Activated CD8-positive, alpha-beta memory T cell treated with anti-CD3 and anti-CD28 coated beads for 1 hour (primary cell): ENCODE results near the gene CREB1.

ENCODE experiments used
- DNase-seq, 2 donors: peaks; one replicate each; pipeline ENCODE4 v3.0.0-alpha.2; 2020; ENCODE audit warnings: low read depth in 1 of 2; ENCODE audit errors: extremely low read depth in 1 of 2

The CREB1 gene

DNA sequence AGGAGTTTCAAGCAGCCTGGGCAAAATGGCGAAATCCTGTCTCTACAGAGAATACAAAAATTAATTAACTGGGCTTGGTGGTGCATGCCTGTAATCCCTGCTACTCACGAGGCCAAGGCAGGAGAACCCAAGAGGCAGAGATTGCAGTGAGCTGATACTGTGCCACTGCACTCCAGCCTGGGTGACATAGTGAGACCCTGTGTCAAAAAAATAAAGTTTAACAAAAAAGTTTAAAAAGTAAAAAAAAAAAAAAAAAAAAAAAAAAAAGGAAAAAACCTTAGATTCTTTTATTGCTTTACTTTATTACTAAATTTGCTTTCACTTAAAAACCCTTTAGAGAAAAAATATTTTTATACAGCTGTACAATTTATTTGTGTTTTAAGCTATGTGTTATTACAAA is 10.7 kb downstream of the CREB1 start:
- no peak for DNase-seq

DNA sequence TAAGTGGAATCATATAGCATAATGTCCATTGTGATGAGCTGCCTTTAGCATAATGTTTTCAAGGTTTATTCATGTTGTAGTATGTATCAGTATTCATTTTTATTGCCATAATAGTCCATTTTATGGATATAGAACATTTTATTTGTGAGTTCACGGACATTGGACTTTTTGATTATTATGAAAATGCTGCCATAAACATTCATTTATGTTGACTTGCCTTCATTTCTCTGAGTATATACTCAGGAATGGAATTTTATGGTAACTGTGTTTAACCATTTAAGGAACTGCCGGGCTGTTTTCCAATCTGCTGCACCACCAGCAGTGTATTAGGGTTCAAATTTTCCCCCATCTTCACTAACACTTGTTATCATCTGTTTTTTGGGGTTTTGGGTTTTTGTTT is 12.2 kb downstream of the CREB1 start:
- DNase-seq, result no peak

DNA sequence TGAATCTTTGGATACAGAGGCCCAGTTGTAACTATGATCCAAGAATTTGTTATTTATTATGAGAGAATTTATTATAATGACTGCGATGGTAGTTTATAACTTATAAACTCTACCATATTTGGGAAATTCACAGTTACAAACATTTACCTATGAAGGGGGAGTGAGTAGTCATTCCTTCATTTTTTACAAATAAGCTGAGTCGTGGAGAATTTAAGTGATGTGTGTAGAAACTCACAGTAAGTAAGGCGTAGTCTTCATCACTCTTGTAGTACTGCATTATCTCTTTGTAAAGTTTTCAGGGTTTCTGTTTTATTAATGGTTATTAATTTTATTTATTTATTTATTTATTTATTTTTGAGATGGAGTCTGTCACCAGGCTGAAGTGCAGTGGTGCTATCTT is 13.5 kb downstream of the CREB1 start:
- no peak for DNase-seq

DNA sequence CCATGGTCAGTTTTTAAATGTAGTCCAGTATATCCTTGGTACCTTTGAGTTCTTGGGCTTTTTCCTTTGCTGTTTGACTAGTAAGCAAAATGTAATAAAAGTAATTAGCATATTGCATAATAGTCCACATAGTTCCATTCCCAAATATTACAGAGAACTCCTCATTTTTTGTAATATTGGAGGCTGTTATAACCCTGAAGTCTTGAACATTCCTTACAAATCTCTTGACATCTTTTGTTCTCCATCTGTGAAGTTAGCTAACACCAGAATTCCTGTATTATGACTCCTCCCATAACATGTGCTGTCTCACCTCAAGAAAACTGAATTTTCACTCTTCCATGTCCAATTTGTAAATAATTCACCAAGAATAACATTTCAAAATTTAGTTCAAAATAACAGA is 17.1 kb downstream of the CREB1 start:
- DNase-seq, result no peak

DNA sequence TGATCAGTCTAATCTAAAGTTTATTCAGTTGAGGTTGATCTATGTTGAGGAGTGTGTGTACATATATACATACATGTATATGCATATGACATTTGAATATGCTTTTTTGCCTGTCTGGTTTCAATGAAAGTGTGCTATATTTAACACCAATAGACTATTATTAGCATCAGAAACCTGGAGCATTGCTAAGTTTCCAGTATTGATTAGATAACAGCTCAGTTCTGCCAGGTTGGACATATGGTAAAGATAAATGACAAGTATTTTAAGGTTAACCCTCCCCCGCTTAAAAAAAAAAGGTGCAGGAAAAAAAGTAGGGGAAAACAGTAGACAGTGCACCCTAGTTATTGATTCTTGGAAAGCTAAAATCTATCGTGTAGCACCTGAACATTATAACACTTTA is 19.4 kb downstream of the CREB1 start:
- no peak for DNase-seq

DNA sequence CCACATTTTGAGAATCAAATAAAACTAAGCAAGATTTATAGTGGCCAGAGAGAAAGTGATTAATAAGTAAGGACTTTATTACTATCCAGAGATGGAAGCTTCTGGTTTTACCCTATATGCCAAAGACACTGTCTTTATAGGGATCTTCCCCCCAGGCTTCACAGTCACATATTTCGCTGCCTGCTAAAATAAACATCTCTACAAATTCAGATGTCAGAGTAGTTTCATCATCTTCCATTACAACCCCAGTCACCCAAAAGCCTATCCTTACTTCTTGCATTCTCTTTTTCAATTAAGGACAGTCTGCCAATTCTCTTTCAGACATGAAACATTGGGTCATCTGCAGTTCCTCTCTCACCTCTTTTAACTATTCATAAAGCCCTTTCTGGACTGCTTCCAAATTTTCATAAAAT is 28.3 kb downstream of the CREB1 start:
- DNase-seq, result no peak

DNA sequence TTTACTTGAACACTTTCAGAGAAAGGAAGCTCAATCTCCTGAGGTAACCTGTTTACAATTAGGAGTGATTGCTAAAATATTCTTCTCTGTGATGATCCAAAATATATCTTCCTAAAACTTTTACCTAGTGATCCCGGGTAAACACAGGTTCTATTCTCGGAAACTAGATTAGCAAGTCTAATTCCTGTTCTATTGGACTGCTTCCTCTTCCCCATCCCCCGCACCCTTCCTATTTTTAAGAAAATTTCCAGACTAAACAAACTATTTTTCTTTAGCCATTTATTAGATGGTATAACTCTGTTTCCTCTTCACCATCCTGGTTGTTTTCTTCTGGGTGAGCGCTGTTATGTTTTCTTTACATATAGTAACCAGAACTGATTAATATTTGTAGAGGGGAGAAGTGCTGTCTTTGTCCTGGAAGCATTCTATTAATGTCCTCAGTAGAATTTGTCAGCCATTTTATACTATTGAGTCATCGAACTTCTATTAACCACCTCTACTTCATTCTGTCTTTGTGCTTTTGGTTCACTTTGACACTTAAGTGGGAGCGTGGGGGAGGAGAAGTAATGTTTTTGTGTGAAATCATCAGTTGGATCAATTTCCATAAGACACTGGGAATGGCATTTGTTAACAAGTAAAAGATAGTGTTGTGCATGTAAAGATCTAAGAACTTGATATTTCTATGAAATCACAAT is 31.8 kb downstream of the CREB1 start:
- DNase-seq, result no peak

DNA sequence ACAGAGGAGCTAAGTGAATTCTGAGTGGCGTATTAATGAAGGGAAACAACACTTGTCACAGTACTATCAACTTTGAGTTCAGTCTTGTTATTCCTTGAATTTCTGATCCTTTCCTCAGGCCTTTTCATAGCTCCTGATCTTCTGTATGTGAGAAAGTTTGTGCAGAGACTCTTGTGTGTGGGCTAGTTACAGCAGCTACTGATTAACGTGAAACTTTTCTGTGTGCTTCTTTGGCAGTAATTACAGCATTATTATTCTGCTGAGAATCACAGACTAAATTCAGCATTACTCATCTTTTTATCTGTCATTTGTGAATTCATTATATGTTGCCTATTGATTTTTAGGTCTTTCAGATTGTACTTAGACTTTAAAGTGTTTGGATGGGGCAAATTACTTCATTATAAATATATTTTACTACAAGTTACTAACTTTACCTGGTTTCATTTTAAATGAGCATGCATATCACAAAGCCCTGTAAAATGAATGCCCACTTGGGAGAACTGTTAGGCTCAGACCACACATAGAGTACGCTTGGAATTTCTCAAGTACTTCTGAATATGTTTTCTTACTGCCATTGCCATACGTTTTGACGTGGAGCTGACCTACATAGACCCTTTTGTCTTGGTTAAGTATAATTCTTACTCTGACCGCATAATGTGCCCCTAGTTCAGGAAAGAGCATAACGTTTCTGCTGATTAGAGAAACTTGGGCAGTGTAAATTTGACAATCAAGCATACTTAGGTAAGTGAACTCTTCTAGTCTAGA is 36.2 kb downstream of the CREB1 start:
- DNase-seq, result no peak

DNA sequence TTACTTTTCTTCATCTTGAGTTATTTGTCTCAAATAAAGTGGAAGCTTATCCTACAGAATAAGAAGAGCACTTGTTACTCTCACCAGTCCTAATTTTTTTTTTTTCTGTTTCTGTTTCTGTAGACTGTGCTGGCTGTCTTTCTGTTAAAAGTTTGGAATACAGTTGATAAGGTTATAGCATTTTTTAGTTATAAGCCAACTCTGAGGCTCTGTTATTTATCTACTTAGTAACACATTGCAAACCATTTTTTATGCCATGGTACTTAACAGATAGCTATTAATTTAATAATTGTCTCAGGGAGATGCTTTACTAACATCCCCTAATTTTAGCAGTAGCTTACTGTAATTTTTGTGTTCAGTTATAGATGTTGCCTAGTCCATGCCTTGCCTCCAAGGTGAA is 37.9 kb downstream of the CREB1 start:
- no peak for DNase-seq

DNA sequence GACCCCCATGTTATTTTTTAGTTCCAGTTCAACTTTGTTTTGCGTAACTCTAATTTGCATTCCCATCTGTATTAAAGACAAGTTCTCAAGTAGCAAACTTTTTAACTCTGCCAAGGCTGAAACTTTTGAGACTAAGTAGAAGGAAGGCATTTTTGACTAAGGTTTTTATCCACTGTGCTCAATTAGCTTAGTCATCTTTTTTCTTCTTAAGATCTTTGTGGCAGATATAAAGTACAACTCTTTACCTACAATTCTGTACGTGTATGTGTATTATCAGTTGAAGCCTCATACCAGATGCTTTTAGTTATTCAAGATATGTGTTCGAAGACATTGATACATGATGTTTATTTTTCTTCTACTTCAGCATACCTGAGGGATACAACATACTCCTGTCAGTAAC is 41.6 kb downstream of the CREB1 start:
- no peak for DNase-seq

DNA sequence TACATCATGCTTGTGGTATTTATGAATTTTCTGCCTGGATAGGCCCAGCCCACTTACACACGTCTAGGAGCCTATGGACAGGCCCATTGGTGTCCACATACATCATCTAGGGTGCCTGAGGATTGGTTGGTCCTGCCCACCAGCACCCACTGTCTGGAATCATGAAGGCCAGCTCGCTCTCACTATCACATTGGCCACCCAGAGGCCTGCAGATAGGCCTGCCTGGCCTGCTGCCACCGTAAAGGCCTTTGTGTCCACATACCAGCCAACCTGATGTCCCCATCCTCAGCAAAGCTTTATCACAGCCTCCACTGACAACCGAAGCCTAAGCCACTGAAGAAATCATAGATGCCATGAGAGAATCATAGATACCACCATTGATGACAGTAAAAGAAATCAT is 55.2 kb downstream of the CREB1 start:
- no peak for DNase-seq

DNA sequence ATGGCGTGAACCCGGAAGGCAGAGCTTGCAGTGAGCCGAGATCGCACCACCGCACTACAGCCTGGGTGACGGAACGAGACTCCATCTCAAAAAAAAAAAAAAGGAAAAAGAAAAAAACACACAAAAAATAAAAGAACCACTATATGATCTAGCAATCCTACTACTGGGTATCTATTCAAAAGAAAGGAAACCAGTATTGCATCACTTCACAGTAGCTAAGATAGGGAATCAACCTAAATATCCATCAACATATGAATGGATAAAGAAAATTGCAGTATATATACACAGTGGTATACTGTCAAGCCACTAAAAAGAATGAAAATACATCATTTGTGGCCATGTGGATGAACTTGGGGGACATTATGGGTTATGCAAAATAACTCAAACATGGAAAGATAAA is 57.5 kb downstream of the CREB1 start:
- DNase-seq, result no peak

DNA sequence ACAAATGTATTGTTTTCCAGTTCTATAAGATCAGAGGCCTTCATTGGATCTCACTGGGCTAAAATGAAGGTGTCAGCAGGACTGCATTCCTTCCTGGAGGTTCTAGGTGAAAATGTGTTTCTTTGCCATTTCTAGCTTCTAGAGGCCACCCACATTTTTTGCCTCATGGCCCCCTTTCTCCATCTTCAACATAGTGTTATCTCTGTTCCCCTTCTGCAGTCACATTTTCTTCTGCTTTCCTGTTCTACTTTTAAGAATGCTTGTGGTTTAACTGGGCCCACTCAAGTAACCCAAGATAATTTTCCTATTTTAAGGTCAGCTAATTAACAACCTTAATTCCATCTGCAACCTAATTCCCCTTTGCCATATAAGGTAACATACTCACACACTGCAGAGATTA is 59.4 kb downstream of the CREB1 start:
- no peak for DNase-seq

DNA sequence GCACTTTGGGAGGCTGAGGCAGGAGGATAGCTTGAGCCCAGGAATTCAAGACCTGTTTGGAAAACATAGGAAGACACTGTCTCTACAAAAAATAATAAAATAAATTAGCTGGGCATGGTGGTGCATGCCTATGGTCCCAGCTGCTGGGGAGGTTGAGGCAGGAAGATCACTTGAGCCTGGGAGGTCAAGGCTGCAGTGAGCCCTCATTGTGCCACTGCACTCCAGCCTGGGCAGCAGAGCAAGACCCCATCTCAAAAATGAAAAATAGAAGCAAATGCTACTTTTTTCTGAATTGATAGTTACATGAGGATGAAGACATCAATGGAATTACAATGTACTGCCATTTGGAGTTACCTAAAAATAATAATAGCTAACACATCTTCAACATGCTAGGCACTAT is 63.5 kb downstream of the CREB1 start:
- no peak for DNase-seq

DNA sequence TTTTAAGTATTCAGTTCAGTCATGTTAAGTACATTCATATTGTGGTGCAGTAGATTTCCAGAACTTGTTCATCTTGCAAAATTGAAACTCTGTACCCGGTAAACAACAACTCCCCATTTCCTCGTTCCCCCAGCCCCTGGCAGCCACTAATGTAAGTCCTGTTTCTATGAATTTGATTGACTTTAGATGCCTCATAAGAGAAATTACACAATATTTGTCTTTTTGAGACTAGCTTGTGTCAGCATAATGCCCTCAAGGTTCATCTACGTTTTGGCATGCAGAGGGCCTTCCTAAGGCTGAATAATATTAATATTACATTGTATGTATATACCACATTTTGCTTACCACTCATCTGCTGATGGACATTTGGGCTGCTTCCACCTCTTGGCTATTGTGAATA is 64.5 kb downstream of the CREB1 start:
- DNase-seq, result no peak

DNA sequence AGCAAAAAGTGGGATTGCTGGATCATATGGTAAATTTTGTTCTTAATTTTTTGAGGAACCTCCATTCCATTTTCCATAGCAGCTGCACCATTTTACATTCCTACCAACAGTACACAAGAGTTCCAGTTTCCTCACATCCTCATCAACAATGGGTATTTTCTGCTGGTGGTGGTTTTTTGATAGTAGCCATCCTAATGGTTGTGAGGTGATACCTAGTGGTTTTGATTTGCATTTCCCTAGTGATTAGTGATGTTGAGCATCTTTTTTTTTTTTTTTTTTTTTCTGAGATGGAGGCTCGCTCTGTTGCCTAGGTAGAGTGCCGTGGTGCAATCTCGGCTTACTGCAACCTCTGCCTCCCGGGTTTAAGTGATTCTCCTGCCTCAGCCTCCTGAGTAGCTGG is 65.0 kb downstream of the CREB1 start:
- no peak for DNase-seq

DNA sequence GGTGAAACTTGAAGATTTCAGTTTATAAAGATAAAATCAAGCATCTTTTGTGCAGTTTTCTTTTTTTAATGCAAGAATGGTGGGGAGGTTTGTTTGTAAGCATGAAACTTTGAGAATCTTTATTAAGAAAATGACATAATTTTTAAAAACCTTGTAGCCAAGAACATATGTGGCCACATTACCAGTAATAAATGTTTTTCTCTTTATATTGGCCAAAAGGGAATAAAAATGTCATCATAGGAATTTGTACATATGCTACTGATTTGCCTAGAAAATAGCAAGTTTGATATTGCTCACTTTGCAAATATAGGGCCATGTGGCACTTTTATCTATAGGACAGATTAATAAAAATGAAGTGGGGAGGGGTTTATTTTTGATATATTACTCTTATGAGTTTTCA is 69.9 kb downstream of the CREB1 start:
- DNase-seq, result no peak

DNA sequence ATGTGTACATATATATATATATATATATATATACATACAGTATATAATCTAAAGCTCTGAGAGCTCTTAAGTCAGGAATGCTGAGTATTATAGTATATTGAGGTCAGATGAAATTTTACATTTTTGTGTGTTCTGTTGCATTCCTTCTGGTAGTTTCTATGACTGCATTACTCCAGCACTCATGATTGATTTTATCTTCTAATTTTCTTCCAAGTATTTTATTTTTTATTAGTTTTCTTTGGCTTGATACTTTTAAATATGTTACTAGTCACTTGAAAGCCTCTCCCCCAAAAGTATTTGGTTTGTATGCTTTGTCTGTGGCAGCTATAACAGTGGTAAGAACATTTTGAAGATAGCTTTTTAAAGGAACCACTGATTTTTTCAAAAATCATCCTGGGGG is 70.5 kb downstream of the CREB1 start:
- no peak for DNase-seq

DNA sequence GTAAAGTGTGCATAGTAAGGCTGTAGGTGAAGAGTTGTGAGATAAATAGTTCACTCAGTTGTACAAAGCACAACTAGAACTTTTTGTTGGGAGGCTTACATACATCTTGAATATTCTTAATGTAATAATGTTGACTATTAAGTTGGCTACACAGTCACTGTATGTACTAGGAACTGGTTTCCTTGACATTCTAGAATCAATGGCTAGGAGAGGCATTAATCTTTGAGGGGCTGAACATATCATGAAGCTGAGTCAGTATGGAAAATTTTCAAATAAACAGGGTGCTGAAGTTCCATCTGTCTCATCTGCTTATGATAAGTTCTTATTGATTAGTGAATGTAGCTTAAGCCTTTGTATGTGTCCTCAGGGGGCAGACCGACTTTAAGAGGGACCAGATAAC is 72.0 kb downstream of the CREB1 start:
- no peak for DNase-seq

DNA sequence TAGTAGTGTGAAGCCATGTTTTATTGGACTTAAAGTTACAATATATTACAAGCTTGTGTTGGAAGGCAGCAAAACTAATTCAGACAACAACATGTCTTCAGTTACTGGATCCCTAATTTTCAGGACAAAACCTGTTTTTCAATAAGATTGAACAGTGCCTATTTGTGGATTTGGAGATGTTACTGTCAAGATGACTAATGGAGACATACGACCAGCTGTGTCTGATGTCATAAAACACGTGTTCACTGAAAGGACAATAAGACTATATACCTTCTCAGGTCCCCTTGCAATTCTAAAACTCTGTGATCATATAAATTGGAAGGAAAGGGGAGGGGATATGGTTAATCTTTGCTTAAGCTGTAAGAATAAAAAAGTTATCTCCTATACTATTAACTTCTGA is 73.7 kb downstream of the CREB1 start:
- DNase-seq, result no peak

DNA sequence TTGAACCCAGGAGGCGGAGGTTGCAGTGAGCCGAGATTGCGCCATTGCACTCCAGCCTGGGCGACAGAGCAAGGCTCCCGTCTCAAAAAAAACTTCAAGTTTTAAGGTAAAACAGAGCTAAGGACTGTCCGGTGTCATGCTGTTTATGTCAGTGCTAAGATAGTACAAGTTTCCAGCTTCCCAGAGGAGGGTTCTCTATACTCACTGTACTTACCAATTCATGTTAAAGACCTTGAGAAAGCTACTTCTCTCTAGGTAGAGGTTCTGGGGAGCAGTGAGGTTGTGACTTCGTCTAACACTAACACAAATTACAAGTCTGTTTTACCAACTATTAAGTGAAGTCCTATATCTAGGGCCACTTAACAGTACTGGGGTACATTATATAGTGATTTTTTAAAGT is 76.6 kb downstream of the CREB1 start:
- no peak for DNase-seq

DNA sequence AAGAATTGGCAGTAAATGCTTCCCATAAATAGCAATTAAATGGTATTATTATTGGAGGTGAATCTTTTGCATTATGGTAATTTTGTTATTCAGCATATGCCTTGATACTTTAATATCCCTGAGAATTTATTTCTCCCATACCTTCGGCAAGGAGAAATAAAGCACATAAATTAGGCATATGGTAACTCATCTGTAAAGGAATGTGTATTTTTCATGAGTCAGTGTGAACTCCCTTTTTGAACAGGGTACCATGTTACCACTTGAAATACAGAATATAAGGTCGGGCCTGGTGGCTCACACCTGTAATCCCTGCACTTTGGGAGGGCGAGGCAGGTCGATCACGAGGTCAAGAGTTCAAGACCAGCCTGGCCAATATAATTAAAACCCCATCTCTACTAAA is 77.1 kb downstream of the CREB1 start:
- no peak for DNase-seq

DNA sequence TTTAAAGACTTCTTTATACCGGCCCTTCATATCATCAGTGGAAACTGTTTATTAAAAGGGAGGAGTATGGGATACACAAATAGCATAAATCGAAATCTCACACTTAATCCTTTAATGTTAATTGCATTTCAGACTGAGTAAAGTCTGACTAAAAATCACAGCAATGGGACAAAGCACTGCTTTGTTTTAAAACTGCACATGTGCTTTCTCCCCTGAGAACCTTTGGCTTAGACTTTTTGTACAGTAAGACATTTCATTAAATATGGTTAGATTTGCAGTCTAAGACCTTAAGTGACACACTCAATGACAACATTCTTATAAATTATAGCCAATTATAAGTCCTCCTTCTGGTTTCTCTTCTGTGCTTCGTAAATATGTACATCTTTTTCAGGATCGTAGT is 83.0 kb downstream of the CREB1 start:
- no peak for DNase-seq
